ENCODE data around the gene ZNF652.
"Not testable (repeated sequence)": the region's sequence is repeated elsewhere in the genome, so short reads cannot be mapped to it uniquely, and the experiment has no call there.

The ZNF652 gene

DNA sequence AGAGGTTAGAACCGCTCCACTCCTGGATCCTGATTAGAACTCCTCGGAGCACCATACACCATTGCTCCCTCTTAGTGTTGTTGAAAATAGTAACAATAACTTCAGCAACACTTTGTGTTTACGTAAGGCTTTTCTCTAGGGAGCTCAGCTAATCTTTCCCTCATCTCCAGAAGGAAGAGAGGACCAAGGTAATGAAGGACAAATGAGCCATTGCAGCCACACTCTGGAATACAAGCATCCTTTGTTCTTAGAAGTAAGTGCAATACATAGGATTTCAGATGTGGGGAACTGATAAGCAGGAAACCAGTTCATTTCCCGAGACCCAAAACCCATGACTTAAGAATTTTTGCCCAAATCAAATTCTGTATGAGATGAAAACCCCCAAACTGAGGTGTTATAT lies 22.9 kb upstream of the ZNF652 start:
- no peak for DNase-seq

DNA sequence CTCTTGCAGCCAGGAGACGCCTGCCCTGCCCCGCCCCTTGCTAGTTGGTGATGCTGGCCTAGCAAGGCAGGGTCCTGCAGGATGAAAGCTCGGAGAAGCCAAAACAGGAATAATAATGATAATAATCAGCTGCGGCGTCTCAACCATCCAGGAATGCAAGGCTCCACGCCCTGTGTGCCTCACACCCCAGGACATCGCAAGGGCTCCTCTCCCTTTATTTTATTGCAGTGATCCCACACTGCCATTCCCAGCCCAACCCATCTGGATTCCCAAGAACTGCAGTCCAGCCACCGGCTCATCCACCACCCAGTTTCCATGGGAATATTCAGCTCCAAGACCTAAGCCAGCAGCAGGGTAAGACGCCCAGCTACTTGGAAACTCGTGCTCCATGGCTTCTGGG lies 21.0 kb upstream of the ZNF652 start:
- no peak for DNase-seq

DNA sequence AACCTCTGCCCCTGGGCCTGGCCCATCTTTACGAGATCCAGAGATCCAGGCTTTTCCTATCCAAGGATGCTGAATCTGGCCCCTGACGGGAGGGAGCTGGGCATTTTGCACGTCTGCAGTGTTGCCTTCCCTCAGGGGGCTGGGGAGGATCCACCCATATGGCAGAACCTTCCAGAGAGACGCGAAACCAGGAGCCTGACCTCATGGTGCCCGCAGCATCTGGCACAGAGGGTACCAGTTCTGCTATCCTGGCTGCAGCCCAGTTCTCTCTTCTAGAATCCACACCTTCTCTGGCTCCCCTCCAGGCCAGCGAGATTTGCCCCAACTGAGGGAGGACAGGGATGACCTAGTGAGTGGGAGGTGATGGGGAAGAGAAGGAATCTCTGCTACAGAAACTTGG lies 20.5 kb upstream of the ZNF652 start:
- DNase-seq, result no peak

DNA sequence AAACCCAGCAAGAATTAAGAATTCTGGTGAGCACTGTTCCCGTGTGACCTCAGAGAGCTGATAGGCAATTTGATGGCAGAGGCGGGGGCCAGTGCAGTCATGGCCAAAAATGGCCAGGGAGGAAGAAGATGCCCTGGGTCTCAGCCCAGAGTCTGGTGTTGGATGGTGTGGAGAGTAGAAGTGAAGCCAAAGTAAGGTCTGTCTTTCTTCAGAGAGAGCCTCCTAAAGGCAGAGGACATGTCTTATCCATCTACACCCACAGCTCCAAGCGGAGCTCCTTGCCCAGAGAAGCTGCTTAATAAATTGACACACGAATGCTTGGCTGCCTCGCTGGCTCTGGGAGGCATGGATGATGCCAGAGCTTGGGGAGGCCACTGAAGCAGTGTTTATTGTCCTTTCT lies 19.7 kb upstream of the ZNF652 start:
- DNase-seq, result no peak

DNA sequence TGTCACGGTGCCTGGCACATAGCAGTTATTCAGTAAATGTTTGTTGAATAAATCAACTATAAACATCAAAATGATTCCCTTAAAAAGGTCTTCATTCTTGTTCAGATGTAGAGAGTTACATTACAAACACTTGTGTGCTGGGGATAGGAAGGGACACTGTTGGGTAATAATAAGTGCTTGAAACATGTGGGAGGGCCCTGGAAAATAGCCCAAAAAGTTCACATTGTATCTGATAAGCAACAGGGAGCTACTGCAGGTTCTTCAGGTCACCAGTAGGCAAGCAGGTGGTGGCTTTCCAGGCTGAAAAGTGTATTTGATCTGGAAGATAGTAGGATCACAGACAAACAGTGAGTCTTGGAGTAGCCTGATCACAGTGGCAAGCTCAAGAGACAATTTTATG lies 19.0 kb upstream of the ZNF652 start:
- DNase-seq, result no peak

DNA sequence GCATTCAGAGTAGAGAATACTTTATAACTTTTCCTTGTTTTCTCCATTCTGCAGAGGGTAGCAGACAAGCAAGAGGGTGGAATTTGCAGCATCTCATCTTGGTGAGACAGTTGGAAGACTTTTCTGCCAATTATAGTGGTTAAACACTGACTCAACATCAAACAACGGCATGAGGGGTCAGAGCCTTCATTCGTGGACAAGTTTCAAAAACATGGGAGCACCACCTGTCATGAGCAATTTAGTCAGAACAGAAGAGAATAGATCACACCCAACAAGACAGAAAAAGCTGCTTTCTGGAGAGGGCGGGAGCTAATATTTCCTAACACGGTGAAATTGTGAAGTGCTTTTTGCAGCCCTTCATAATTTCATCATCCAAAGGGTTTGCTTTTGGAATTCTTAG lies 17.9 kb upstream of the ZNF652 start:
- DNase-seq, result peak; percentile 20

DNA sequence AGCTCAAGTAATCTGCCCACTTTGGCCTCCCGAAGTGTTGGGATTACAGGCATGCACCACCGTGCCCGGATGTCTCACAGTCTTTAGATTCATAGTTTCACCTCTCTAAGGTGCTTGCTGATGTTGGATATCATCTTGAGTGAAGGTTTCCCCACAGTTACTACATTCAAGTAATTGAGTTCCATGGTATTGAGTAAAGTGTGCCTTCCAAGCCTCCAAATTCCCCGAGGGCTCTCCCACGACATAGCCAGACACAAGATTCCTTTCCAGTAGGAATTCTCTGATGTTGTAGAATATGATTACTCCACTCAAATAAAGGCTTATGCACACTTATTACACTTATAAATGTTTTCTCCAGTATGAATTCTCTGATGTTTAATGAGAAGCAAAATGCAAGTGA lies 16.3 kb upstream of the ZNF652 start:
- DNase-seq, result no peak

DNA sequence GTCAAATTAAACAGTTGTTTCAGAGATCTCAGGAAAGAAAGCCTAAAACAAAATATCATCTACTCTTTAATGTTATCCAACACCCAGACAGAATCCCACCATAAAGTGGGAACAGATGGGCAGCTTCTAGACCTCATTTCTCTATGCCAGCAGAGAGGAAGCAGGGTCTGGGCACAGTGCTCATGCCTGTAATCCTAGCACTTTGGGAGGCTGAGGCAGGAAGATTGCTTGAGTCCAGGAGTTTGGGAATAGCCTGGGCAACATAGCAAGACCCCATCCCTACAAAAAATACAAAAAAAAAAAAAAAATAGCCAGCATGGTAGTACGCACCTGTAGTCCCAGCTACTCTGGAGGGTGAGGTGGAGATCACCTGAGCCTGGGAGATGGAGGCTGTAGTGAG lies 13.5 kb upstream of the ZNF652 start:
- no peak for DNase-seq

DNA sequence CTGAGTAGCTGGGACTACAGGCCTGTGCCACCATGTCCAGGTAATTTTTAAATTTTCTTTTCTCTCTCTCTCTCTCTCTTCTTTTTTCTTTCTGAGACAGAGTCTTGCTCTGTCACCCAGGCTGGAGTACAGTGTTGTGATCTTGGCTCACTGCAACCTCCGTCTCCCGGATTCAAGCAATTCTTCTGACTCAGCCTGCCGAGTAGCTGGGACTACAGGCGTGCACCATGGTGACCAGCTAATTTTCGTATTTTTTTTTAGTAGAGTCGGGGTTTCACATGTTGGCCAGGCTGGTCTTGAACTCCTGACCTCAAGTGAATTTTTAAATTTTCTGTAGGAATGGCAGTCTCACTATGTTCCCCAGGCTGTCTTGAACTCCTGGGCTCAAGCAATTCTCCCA lies 11.1 kb upstream of the ZNF652 start:
- DNase-seq, result no peak

DNA sequence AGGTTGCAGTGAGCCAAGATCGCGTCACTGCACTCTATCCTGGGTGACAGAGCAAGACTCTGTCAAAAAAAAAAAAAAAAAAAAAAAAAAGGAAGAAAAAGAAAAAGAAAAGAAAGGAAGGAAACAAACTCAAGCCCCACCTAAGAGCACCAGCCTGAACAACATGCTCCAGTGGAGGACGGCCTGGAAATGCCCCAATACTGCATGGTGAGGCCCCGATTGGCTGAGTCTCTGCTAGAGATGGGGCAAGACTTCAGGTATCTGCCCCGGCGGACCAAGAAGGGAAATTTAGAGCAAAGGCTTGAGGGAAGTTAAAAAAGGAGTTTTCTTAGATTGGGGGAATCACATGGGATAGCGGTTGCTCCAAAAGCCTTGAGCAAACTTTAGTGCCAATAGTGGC lies 10.4 kb upstream of the ZNF652 start:
- DNase-seq, result no peak

DNA sequence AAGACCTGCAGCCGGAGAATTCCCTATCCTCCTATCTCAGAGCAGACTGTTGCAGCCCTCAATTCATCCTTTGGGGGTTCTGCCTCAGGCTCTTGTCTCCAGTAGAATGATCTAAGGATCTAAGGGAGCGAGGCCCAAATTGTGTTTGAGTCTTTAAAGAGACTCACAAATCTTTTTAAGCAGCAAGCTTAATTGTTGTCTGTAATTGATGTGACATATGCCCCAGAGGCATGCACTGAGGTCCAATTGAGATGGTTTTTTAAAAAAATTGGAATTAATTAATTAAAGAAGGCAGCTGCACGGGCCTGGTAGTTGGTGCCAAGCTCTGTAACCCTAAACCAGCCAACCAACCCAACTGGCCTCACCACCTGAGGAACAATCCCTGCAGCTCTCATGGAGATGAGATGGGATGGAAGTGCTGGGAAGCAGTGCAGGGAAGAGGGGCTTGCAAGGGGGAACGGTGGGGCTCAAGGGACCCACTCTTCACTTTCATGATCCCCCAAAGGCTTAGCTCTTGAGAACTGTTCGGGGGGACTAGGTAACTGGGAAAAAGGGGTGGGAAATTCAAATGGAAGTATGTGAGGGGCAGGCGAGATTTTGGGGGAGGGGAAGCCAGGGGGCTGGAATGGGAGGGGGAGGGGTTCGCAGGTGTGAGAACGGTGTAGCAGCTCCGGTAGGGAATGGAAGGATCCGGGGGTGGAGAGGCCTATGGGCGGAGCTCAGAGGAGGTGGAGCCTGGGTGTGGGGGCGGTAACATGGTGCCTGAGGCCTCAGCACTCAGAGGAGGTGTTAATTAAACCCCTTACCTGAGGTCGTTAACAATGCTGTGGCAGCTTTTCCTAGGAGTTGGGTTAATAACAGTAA lies 9.2 kb upstream of the ZNF652 start:
- no peak for DNase-seq

DNA sequence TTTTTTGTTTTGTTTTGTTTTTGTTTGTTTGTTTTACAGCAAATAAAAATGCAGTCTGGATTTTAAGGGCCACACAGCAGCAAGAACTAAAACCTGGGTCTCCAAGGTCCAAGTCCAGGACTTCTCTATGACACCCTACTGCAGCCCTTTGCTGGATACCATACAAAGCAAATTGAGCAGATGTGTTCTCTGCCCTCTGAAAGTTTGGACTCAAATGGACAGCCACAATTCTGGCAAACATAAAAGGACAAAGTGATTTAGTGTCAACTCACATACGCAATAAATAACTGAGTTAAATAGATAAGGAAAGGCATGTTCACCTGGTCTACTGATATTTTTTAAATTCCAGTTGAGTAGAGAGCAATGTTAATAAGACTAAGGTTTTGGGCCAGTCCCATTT lies 7.7 kb upstream of the ZNF652 start:
- DNase-seq, result no peak

DNA sequence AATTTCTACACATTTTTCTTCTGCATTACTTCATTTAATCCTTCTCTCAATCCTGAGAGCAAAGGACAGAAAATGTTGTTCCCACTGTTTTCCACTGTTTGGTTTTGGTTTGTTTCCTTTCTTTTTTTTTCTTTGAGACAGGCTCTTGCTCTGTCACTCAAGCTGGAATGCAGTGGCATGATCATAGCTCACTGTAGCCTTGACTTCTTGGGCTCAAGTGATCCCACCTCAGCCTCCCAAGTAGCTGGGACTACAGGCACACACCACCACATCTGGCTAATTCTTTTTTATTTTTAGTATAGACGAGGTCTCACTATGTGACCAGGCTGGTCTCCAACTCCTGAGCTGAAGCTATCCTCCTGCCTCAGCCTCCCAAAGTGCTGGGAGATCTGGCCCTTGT lies 7.0 kb upstream of the ZNF652 start:
- no peak for DNase-seq

DNA sequence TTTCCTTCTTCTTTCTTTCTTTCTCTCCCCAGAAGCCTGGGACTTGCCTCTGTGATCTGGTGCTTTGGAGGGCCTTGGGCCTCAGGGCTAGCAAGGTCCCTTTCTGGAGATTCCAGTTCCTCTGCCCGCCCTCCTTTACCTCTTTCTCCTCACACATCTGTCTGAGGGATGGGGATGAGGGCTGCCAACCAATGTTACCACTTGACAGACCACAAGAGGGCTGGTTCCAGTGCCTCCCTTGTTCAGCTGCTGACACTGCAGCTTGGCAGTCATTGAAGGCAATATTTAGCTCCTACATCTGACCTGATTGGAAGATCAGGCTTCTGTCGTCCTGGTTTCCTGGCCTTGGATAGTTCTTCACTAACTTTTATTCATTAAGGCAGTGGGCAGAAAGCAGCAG lies 3.6 kb upstream of the ZNF652 start:
- no peak for DNase-seq

DNA sequence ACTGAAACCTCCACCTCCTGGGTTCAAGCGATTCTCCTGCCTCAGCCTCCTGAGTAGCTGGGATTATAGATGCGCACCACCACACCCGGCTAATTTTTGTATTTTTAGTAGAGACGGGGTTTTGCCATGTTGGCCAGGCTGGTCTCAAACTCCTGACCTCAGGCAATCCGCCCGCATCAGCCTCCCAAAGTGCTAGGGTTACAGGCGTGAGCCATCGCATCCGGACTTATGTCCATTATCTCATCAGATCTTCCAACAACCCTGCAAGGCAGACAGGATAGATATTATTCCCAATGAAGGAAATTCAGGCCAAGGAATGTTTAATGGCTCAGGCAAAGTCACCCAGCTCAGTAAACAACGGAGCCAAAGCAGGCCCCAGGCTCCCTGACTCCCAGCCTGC lies 3.1 kb upstream of the ZNF652 start:
- not testable (repeated sequence) for DNase-seq

DNA sequence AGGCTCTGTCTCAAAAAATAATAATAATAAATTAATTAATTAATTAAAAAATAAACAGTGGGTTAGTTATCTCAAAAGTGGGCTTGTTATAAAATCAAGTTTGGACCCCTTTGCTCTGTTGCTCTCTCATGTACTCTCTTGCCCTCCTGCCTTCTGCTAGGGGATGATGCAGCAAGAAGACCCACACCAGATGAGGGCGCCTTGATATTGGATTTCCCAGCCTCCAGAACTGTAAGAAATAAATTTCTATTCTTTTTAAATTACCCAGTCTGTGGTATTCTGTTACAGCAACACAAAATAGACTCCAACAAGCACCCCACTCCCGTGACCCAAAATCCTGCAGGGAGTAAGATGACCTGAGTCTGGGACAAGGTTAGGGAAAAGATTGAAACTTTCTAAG lies 2.1 kb upstream of the ZNF652 start:
- DNase-seq, result no peak

DNA sequence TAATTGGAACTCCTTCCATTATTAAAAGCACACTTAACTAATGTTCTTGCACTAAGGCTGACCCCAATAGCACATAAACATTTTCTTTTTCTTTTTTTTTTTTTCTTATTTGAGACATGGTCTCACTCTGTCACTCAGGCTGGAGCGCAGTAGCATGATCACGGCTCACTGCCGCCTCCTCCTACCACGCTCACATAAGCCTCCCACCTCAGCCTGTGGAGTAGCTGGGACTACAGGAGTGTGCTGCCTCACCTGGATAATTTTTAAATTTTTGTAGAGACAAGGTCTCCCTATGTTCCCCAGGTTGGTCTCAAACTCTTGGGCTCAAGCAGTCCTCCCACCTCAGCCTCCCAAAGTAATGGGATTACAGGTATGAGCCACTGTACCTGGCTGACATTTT lies 1.2 kb upstream of the ZNF652 start:
- no peak for DNase-seq

DNA sequence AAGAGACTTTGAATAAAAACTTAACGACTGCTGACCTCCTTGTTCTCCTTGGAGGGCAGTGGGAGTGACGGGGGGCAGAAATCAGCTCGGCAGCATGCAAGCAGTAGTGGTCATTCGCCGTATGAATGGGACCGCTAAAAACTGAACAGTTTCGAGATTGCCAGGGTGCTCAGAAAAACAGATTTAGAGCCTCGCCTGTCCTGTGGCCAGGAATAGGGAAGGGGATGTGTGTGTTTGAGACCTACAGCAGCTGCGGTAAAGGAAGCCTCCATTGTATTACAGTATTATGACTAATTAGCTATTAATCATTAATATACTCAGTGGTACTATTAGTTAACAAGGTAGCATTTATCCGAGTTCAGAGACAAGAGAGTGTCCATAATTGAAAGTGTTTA lies 670 bp upstream of the ZNF652 start:
- no peak for DNase-seq

DNA sequence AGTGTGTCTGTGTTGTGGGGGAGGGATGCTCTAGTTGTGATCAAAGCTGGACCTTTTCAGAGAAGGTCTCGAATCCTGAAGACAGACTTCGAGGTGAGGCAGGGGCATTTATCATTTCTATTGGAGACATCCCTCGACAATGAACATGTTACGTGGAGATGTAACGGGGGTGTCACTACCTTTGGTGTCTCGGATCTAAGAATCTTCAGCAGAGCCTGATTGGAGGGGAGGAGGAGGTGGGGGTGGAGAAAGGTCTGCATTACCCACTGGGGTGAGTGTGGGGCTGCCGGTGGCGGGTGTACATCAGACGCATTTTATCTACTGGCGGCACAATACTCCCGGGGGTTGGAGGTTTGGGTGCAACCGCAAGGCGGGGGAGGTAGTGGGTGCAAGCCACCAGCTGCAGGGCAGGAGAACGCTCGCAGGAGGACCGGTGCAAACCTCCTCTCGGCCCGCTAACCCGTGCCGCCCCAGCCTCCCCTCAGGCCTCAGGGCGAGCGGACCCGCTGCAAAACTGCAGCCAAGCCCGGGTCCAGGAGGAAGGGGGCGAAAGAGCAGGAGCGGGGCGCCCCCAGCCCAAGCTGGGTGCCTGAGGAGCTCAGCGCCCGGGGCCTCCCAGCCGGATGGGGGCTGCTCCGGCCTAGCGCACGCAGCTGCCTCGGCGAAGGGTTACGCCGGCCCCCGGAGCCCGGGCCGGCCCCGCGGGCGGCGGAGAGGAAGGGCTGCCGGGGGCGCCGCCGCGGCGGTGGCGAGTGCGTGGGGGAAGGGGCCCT lies 735 bp downstream of the ZNF652 start:
- DNase-seq, result peak; percentile 10

DNA sequence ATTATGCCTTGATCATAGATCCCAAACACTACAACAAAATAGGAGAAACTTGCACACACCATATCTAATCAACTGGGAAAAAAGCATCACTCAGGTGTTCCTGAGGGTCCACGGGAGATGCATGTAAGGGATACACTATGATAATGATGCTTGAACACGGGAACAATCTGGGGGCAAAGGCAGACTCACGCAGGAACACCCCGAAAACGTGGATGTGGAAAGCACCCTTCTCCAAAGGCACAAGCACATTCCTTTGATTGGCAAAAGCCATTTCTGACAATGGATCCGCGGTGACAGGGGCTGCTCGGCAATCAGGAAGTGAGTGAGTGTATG lies 1.3 kb downstream of the ZNF652 start:
- DNase-seq, result peak; percentile 36

DNA sequence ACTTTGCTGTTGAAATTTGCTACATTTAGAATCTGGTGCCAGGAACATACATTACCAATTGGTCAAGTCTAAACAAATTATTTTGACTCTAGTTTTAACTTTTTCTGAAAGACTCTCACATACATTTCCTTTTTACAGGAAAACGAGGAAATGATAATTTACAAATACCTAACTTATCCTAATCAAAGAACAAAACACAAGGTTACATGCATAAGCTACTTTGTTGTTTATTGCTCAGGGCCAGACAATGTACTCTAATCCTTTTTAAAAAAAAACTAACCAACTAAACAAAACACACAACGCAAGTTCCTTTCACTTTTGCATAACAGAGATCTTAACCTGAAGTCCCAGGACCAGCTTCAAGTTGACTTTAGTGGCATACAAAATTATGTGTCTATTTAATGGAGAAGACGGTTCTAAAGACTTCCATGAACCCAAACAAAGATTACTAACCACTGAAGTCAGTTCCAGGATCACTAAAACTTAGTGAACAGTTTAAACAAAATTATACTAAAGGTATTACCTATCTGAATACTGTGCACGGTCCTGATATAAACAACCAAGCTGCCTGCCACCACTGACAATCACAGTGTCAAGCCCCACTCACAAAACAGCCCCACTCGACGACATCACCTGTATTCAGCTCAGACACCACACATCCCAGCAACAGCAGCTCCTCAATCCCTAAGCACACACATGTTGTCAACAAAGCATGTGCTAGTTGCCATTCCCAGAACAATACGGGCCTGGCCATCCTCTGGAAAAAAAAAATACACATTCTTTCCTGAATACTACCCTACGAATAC lies 1.9 kb downstream of the ZNF652 start:
- DNase-seq, result peak; percentile 13

DNA sequence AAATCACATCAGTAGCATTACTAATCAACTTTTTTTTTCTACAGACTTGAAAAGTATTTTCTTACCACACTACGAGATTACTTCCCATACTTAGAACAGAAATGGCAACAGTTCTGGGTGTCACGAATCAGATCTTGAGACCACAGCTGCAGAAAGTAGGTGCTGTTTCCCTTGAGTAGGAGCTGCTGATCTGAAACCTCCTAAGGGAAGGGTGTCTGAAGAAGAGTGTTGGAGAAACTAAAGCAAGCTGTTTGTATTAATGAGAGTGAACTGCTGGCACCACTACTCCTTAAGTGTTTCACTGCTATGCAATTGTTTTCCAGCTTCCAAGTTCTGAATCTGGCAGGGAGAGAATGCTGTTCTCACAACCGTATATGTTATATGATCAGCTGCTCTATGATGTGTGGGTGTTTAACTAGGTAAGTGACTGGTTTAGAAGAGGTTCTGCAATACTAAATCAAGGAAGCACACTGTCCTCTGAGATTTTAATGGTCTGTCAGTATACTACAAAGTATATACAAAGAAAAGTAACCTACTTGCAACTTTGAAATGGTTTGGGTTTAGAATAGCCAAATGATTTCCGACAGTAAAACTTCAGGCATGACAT lies 3.3 kb downstream of the ZNF652 start:
- peak; percentile 33 for DNase-seq

DNA sequence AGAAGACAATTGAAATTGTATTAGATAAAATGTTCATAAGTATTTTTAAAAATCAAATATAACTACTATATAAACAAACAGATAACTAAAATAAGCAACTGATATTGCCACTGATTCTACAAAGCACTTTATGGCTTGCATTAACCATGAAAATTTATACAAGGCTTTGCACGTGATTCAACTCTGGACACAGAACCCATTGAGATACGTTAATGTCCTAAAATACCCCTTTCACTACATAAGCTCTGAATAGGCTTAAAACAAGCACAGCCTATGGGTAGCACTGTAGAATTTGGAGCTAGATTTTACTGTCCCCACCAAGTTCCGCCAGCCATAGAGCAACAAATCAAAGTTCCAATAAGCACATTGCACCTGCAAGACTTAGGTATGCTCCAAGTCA lies 4.5 kb downstream of the ZNF652 start:
- no peak for DNase-seq

Measured in inflammatory macrophage treated with lipopolysaccharide for 4 hours (primary cell).